Aorta (tissue), 5 donors: ENCODE results near the gene SCAMP5. TPM values are rescaled to one million over a fixed set of nuclear protein-coding genes. Genes with fewer than 3 reads are reported as not detected.

ENCODE experiments used
- ATAC-seq: fragments of 200-7000 bp; cut with Tn5 transposase; one replicate; pipeline ENCODE4 v1.9.1; 2022; ENCODE audit warnings: moderate library complexity; ENCODE audit not compliant: low FRiP score
- DNase-seq, 2 donors: peaks; one replicate each; pipeline ENCODE4 v3.0.0-alpha.2; 2020
- H3K27ac ChIP-seq, 2 donors: one replicate each; pipeline ENCODE4 v1.5.1; 2013; ENCODE audit warnings: low read length in 2 of 2, mild to moderate bottlenecking in 2 of 2, moderate library complexity in 2 of 2, control low read depth in 1 of 2, inconsistent platforms in 1 of 2, low read depth in 1 of 2
- H3K27me3 ChIP-seq, 2 donors: one replicate each; pipeline ENCODE4 v1.6.1; 2013; ENCODE audit warnings: control low read depth in 1 of 2, low read length in 1 of 2, mild to moderate bottlenecking in 1 of 2, moderate library complexity in 1 of 2; ENCODE audit not compliant: insufficient read depth in 2 of 2, control insufficient read depth in 1 of 2
- H3K36me3 ChIP-seq, 2 donors: one replicate each; pipeline ENCODE4 v1.6.1; 2013; ENCODE audit warnings: control low read depth in 1 of 2, low read length in 1 of 2, mild to moderate bottlenecking in 1 of 2; ENCODE audit not compliant: insufficient read depth in 2 of 2, control insufficient read depth in 1 of 2
- H3K4me1 ChIP-seq, 2 donors: one replicate each; pipeline ENCODE4 v1.6.1; 2013; ENCODE audit warnings: low read length in 2 of 2, control low read depth in 1 of 2, mild to moderate bottlenecking in 1 of 2, moderate library complexity in 1 of 2; ENCODE audit not compliant: insufficient read depth in 2 of 2, control insufficient read depth in 1 of 2
- H3K4me3 ChIP-seq, 2 donors: one replicate each; pipeline ENCODE4 v1.5.1; 2013; ENCODE audit warnings: low read length in 2 of 2, control low read depth in 1 of 2, mild to moderate bottlenecking in 1 of 2
- H3K9me3 ChIP-seq: one replicate; pipeline ENCODE4 v1.6.1; 2013; ENCODE audit warnings: mild to moderate bottlenecking, low read length; ENCODE audit not compliant: control insufficient read depth
- WGBS, 2 donors: extraction: QIAGEN DNeasy Blood & Tissue Kit; methylation state at CpG; one replicate each; pipeline ENCODE4 v1.1.7; 2013; 5-methylcytosine and 5-hydroxymethylcytosine counted together
- intact Hi-C, 2 donors: fragments of 100-400 bp; cut with DNase I; formaldehyde crosslinking; loops; one replicate each; pipeline versions ENCODE4 v1.14.2 to v1.15.0; 2022
- polyA plus RNA-seq, 2 donors: library from polyadenylated mRNA; stranded (reverse); fragments of 200-250 nt; gene quantifications; one replicate each; pipeline ENCODE4 v1.2.3, GENCODE V29; 2013
- total RNA-seq, 2 donors: library from RNA; stranded (reverse); fragmentation: NEBNext Ultra II Directional; extraction: Animal tissue kit (Norgen Biotek cat#: 25700); gene quantifications; one replicate each; pipeline ENCODE4 v1.2.1, GENCODE V29; 2021
- donor health status: healthy with polysubstance abuse.
- donor health status: Bipolar disorder and iron deficiency.
- donor health status: DM: no; HTN: no; CAD: no.
- donor health status: DM: no; HTN: no; CAD: no.
- donor health status: DM: yes; HTN: yes; CAD: no.

SCAMP5 gene
- total and polyA plus RNA-seq, 4 donors: 0.64 to 9.4 (median 4.7) TPM

GRCh38 chr15:74983725-74984231 is 11.6 kb upstream of the SCAMP5 start:
- DNase-seq (peak in 1 of 2 donors; percentile 7), ATAC-seq (no peak)
- H3K4me3 ChIP-seq: no peak overlapping the region
- no peaks in the 10 kb centered on the region for H3K36me3 ChIP-seq
- 17 to 28% methylated on average over 4 of the region's 4 CpGs for WGBS, 2 donors
- no peaks in the 10 kb centered on the region for H3K9me3 ChIP-seq
- H3K27me3 ChIP-seq: no peaks in the 10 kb centered on the region
- H3K4me1 ChIP-seq: no peaks in the 10 kb centered on the region
- no peak overlapping the region for H3K27ac ChIP-seq
- intact Hi-C loops: no loop called here

DNA sequence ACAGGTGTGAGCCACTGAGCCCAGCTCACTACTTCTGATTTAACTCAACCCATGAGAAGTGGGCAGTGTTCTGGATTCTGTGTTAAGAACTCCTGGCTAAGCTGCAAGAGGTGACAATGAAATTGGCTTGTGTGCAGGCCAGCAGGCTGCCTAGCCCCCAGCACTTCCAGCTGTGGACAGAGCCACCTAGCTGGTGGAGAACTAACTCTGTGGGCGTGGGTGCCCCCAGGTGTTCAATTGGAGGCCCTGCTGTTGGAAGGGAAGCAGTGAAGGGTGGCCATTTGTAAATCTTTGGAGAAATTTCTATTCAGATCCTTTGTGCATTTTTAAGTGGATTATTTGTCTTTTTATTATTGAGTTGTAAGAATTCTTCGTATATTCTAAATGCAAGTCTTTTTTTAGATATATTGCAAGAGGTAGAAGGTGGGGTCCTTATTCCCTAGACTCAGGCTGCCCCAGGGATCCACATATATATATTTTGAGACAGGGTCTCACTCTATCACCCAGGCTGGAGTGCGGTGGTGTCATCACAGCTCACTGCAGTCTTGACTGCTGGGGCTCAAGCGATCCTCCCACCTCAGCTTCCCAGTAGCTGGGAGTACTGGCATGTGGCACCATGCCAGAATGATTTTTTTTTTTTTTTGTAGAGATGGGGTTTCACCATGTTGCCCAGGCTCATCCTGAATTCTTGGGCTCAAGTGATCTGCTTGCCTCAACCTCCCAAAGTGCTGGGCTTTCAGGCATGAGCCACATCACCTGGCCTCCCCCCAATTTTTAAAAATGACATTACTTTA is 7.2 kb upstream of the SCAMP5 start:
- no peak for ATAC-seq
- DNase-seq: peak; percentile 24 to 39
- H3K9me3 ChIP-seq: no peaks in the 10 kb centered on the region
- no peak overlapping the region for H3K27ac ChIP-seq
- H3K4me1 ChIP-seq: no peaks in the 10 kb centered on the region
- no peak overlapping the region for H3K4me3 ChIP-seq
- no peaks in the 10 kb centered on the region for H3K36me3 ChIP-seq
- H3K27me3 ChIP-seq: no peaks in the 10 kb centered on the region
- intact Hi-C loops: no loop called here
- WGBS, 2 donors: 36 to 40% methylated on average over 4 of the region's 4 CpGs

DNA sequence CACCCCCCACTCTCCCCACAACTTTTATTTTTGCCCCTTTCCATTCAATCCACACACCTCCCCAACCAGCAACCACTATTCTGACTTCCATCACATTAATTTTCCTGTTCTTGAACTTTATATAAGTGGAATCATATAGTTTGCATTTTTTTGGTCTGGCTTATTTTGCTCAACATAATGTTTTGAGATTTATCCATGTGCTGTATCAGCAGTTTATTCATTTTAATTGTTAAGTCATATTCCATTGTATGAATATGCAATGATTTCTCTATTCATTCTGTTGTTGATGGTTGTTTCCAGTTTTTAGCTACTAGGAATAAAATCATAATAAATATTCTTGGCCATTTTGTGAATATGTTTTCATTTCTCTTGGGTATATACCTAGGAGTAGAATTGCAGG is 5.8 kb upstream of the SCAMP5 start:
- H3K27ac ChIP-seq: no peak overlapping the region

GRCh38 chr15:74992619-74993018 is 2.7 kb upstream of the SCAMP5 start:
- WGBS, 2 donors: 39 to 40% methylated on average over 1 of the region's 1 CpG
- Histone ChIP-seq H3K4me1 (no peaks in the 10 kb centered on the region), H3K36me3 (no peaks in the 10 kb centered on the region), H3K27ac (no peak overlapping the region), H3K27me3 (no peaks in the 10 kb centered on the region), H3K4me3 (no peak overlapping the region), H3K9me3 (no peaks in the 10 kb centered on the region)
- intact Hi-C loops: no loop called here
- DNase-seq: no peak
- ATAC-seq: no peak

More for the DNA sequence above, 5.8 kb upstream of the SCAMP5 start:
- Histone ChIP-seq H3K36me3 (no peaks in the 10 kb centered on the region), H3K27me3 (no peaks in the 10 kb centered on the region), H3K4me1 (no peaks in the 10 kb centered on the region), H3K4me3 (no peak overlapping the region), H3K9me3 (no peaks in the 10 kb centered on the region)
- no peak for ATAC-seq
- intact Hi-C loops: no loop called here
- DNase-seq: no peak

DNA sequence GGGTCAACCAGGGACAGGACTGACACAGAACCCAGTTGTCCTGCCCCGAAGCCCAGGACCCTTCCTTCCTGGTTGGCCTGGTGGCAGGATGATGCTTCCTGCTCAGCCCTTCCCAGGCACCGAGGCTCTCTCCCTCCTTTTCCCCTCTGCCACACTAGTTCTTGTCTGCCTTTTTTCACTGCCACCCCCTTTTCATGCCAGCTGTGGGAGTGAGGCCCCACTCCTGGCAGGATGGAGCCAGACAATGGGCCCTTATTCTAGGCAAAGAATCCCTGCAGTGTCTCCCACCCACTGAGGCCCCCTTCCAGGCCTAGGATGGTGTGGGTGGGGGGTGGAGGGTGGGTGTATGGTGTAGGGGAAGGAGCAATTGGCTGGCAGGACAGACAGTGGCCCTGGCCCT is 1.1 kb upstream of the SCAMP5 start:
- ATAC-seq (no peak), DNase-seq (peak; percentile 11 to 36)
- Histone ChIP-seq H3K36me3 (no peaks in the 10 kb centered on the region), H3K9me3 (no peaks in the 10 kb centered on the region), H3K4me3 (no peak overlapping the region), H3K4me1 (no peaks in the 10 kb centered on the region), H3K27ac (no peak overlapping the region), H3K27me3 (no peaks in the 10 kb centered on the region)
- intact Hi-C loops: loop anchor here in 1 of 2 donors (2.0 kb wide), 1 partner anchor 35 kb away; no protein-coding TSS in a partner anchor
- WGBS, 2 donors: 75 to 77% methylated on average over 2 of the region's 2 CpGs

GRCh38 chr15:74994685-74995084 is 678 bp upstream of the SCAMP5 start:
- intact Hi-C loops: loop anchor here in 1 of 2 donors (2.0 kb wide), 1 partner anchor 36 kb away; no protein-coding TSS in a partner anchor
- DNase-seq: no peak
- Histone ChIP-seq H3K4me3 (no peak overlapping the region), H3K4me1 (no peaks in the 10 kb centered on the region), H3K27ac (no peak overlapping the region), H3K9me3 (no peaks in the 10 kb centered on the region), H3K27me3 (no peaks in the 10 kb centered on the region), H3K36me3 (no peaks in the 10 kb centered on the region)
- ATAC-seq: no peak
- WGBS, 2 donors: 38 to 47% methylated on average over 5 of the region's 5 CpGs

DNA sequence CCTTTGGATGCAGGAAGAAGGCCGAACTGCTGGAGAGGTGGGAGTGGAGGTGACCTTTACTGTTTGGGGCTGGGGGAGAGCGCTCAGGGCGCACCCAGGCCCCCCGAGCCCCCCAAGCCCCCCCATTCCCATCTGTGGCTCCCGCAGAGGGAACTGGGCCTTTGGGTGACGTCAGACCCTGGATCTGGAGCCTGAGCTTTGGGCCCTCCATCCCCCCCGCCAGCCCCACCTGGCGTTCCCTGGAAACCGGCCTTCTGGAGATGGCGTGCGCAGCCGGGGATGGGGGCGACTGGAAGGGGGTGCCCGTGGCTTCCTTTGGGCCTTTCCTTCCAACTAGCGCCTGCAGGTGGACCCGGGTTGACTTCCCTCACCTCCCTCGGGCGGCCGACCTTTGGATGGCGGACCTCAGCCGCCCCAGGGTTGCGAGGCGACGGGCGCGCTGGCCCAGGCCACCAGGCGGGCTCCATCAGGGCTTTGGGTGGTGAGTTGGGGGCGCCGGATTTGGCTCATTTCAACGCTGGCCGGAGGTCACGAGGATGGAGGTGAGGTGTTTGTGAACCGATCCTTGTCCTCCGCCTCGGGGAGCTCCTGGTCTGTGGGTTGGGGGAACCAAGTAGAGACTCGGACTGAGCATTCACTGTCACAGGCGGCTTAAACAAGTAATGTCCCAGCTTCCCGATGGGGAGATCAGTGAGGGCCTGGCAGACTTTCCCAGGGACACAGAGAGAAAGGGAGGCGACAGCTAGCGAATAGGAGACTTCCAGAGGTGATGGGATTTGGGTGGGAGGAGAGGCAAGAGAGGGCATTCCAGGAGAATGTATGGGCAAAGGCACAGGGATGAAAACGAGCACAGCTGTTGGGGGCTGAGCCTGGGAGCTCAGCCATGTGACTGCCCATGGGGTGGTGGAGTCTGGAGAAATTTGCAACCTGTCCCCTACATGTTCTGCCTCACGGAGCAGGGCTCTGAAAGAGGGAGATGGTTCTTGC is 709 bp downstream of the SCAMP5 start:
- Histone ChIP-seq H3K27ac (no peak overlapping the region), H3K4me3 (peak overlapping the region; percentile 1 to 54), H3K4me1 (no peaks in the 10 kb centered on the region), H3K27me3 (no peaks in the 10 kb centered on the region), H3K36me3 (no peaks in the 10 kb centered on the region), H3K9me3 (no peaks in the 10 kb centered on the region)
- DNase-seq (peak; percentile 48 to 73), ATAC-seq (peak; percentile 45)
- 6 to 7% methylated on average over 39 to 42 of the region's 42 CpGs for WGBS, 2 donors
- intact Hi-C loops: loop anchor here in 1 of 2 donors (2.0 kb wide), 1 partner anchor 37 kb away; no protein-coding TSS in a partner anchor

- no peak for ATAC-seq
- Histone ChIP-seq H3K4me3 (no peak overlapping the region), H3K27me3 (no peaks in the 10 kb centered on the region), H3K9me3 (no peaks in the 10 kb centered on the region), H3K27ac (no peak overlapping the region), H3K36me3 (no peaks in the 10 kb centered on the region), H3K4me1 (no peaks in the 10 kb centered on the region)
- intact Hi-C loops: no loop called here
- WGBS, 2 donors: 71 to 74% methylated on average over 4 of the region's 4 CpGs
- DNase-seq: peak in 1 of 2 donors; percentile 9
Measured at GRCh38 chr15:74997141-74997540, 1.8 kb downstream of the SCAMP5 start.
